Common myeloid progenitor, CD34-positive (primary cell): Measurements from ENCODE around the gene LYG1.

Experiments used
- CTCF ChIA-PET: fragments of 350-600 bp; sonication (Branson Sonifier 250); formaldehyde crosslinking; loops from one replicate; lab custom pipeline; 2021; ENCODE audit warnings: antibody characterized with exemption; lab: Charles Lee
- POLR2A ChIA-PET: fragments of 350-600 bp; sonication (Branson Sonifier 250); formaldehyde crosslinking; loops from one replicate; lab custom pipeline; 2021; ENCODE audit warnings: antibody characterized with exemption; lab: Charles Lee
- DNase-seq, 3 donors: peaks; one replicate each; pipeline versions ENCODE4 v3.0.0 to v3.0.0-alpha.2; 2013
- H3K27ac ChIP-seq, 2 experiments: 1 replicate in 1 of 2; 2 replicates in 1 of 2; pipeline ENCODE4 v1.7.0; 2013; ENCODE audit warnings: inconsistent platforms in 2 of 2, low read length in 2 of 2, mild to moderate bottlenecking in 2 of 2, low read depth in 1 of 2, moderate library complexity in 1 of 2; ENCODE audit not compliant: severe bottlenecking in 2 of 2, insufficient read depth in 1 of 2, poor library complexity in 1 of 2
- H3K27me3 ChIP-seq, 5 experiments: replicated peaks in 2 of 5; 1 replicate in 3 of 5; 2 replicates in 2 of 5; pipeline versions ENCODE4 v1.6.1 to v1.7.0; 2013; ENCODE audit warnings: low read length in 4 of 5, mild to moderate bottlenecking in 2 of 5, moderate library complexity in 2 of 5, inconsistent platforms in 1 of 5; ENCODE audit not compliant: insufficient read depth in 5 of 5, control insufficient read depth in 4 of 5
- H3K36me3 ChIP-seq, 4 experiments: 1 replicate in 2 of 4; 2 replicates in 2 of 4; pipeline versions ENCODE4 v1.6.1 to v1.7.0; 2013; ENCODE audit warnings: low read length in 3 of 4, control low read depth in 1 of 4, mild to moderate bottlenecking in 1 of 4; ENCODE audit not compliant: control insufficient read depth in 4 of 4, insufficient read depth in 4 of 4
- H3K4me1 ChIP-seq, 4 experiments: 1 replicate in 3 of 4; 2 replicates in 1 of 4; pipeline versions ENCODE4 v1.6.1 to v1.7.1; 2013; ENCODE audit warnings: low read length in 3 of 4, mild to moderate bottlenecking in 3 of 4, control low read depth in 1 of 4, inconsistent platforms in 1 of 4, moderate library complexity in 1 of 4; ENCODE audit not compliant: control insufficient read depth in 4 of 4, insufficient read depth in 4 of 4; ENCODE audit errors: control extremely low read depth in 1 of 4
- H3K4me3 ChIP-seq, 7 experiments: 1 replicate in 4 of 7; 2 replicates in 3 of 7; pipeline versions ENCODE4 v1.5.1 to v1.7.0; 2013; ENCODE audit warnings: mild to moderate bottlenecking in 7 of 7, low read length in 6 of 7, moderate library complexity in 6 of 7, inconsistent platforms in 2 of 7, low read depth in 2 of 7, control low read depth in 1 of 7; ENCODE audit not compliant: insufficient read depth in 4 of 7, control insufficient read depth in 1 of 7; ENCODE audit errors: extremely low read depth in 1 of 7
- H3K9me3 ChIP-seq, 5 experiments: 1 replicate in 4 of 5; 2 replicates in 1 of 5; pipeline versions ENCODE4 v1.6.1 to v1.7.1; 2013; ENCODE audit warnings: low read length in 4 of 5, mild to moderate bottlenecking in 2 of 5, inconsistent platforms in 1 of 5, low read depth in 1 of 5, moderate library complexity in 1 of 5; ENCODE audit not compliant: control insufficient read depth in 4 of 5, insufficient read depth in 2 of 5; ENCODE audit errors: control extremely low read depth in 1 of 5
- WGBS: methylation state at CpG from one replicate; pipeline ENCODE4 v1.1.5; 2013; ENCODE audit not compliant: insufficient coverage; 5-methylcytosine and 5-hydroxymethylcytosine counted together

The LYG1 gene

DNA sequence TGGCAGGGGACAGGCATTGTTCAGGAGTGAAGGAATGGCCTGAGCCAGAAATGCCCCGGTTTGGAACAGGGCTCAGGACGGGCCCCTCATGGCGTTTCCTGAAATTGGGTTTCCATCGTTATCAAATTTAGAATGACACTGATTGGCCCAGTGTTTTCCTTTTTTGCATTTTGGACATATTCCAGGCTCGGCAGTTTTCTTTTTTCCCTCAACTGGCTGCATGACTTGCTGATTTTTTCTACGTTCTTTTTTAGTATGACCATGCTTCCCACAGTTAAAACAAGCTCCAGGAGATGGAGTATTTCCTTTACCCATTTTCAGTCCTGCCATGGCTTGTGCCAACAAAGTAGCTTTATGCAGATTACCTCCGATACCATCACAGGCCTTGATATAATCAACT is 25.1 kb downstream of the LYG1 start:
- WGBS = 42% methylated on average over 7 of the region's 7 CpGs
- Histone ChIP-seq H3K4me3 (peak overlapping the region in 2 of 7 experiments; percentile 45 to 57), H3K36me3 (no peaks in the 10 kb centered on the region), H3K27ac (no peak overlapping the region), H3K27me3 (no peaks in the 10 kb centered on the region), H3K4me1 (peaks cover 0 to 5% (median 0%) of the 10 kb centered on the region in 4 experiments), H3K9me3 (peaks cover 1 to 17% (median 2%) of the 10 kb centered on the region in 5 experiments)
- peak; percentile 9 to 25 (median 13) for DNase-seq
- ChIA-PET POLR2A (no interaction called here), CTCF (interaction anchor here (1.0 kb wide), 1 partner anchor 16 kb away, joined by 4 read pairs; no protein-coding TSS in a partner anchor)

DNA sequence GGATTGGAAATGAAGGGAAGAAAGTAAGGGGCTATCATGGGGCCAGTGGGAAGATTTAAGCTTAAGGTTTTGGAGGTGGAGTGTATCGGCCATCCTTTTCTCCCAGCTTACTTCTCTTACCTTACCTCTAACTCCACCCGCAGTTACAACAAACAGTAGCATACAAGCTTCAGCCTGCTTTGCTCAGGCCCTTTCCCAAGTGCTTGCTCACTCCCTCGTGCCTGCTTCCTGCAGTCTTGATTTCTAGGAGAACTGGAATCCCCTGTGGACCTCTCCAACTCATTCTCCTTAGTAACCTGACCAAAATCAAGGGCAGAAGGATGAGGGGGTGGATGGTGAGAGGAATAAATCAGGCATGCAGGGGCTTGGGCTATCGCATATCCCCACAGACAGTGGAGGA is 39.8 kb downstream of the LYG1 start:
- H3K36me3 ChIP-seq = no peaks in the 10 kb centered on the region
- H3K27me3 ChIP-seq = no peaks in the 10 kb centered on the region
- 100% methylated on average over 1 of the region's 4 CpGs for WGBS
- DNase-seq = no peak
- no peak overlapping the region for H3K4me3 ChIP-seq
- POLR2A ChIA-PET = no interaction called here
- peaks cover 0 to 2% (median under 1%) of the 10 kb centered on the region in 4 experiments for H3K4me1 ChIP-seq
- H3K27ac ChIP-seq = no peak overlapping the region
- CTCF ChIA-PET = no interaction called here
- peaks cover 0 to 4% (median 0%) of the 10 kb centered on the region in 5 experiments for H3K9me3 ChIP-seq

DNA sequence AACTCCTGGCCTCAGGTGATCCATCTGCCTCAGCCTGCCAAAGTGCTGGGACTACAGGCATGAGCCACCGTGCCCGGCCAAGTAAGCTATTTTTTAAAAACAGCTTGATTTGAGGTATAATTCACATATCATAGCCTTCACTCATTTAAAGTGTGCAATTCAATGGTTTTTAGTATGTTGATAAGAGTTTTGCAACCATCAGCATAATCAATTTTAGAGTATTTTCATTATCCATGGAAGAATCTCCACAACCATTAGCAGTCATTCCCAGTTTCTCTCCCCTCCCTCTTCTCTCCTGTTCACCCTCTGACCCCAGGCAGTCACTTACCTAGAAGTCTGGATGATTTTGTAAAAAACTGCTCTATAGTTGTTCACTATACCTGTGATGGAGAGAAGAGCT is 40.8 kb downstream of the LYG1 start:
- Histone ChIP-seq H3K27ac (no peak overlapping the region), H3K4me1 (peaks cover 0 to 10% (median 4%) of the 10 kb centered on the region in 4 experiments), H3K4me3 (no peak overlapping the region), H3K9me3 (peaks cover 0 to 4% (median 0%) of the 10 kb centered on the region in 5 experiments), H3K36me3 (no peaks in the 10 kb centered on the region), H3K27me3 (no peaks in the 10 kb centered on the region)
- no peak for DNase-seq
- ChIA-PET POLR2A (no interaction called here), CTCF (no interaction called here)
- no CpG with 5 or more reads among the region's 2 CpGs for WGBS

DNA sequence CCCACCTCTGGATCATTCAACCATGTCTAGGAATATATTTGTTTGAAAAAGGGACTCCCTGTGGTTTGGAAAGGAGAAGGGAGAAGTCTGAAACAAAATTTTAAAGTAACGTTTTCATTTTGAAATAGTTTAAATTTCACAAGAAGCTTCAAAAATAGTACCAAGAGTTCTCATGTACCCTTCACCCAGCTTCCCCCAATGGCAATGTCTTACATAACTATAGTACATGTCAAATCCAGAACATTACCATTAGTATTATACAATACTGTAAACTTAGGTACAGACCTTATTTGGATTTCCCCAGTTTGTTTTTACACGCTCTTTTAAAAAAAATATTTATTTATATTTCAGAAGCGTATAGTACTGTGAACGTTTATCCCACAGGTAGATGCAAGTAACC is 41.5 kb downstream of the LYG1 start:
- ChIA-PET POLR2A (no interaction called here), CTCF (no interaction called here)
- no peak overlapping the region for H3K27ac ChIP-seq
- H3K4me3 ChIP-seq = no peak overlapping the region
- peaks cover 0 to 4% (median 0%) of the 10 kb centered on the region in 5 experiments for H3K9me3 ChIP-seq
- DNase-seq = peak in 1 of 3 donors; percentile 5
- peaks cover 0 to 10% (median 4%) of the 10 kb centered on the region in 4 experiments for H3K4me1 ChIP-seq
- WGBS = no CpG with 5 or more reads among the region's 4 CpGs
- H3K27me3 ChIP-seq = no peaks in the 10 kb centered on the region
- no peaks in the 10 kb centered on the region for H3K36me3 ChIP-seq

DNA sequence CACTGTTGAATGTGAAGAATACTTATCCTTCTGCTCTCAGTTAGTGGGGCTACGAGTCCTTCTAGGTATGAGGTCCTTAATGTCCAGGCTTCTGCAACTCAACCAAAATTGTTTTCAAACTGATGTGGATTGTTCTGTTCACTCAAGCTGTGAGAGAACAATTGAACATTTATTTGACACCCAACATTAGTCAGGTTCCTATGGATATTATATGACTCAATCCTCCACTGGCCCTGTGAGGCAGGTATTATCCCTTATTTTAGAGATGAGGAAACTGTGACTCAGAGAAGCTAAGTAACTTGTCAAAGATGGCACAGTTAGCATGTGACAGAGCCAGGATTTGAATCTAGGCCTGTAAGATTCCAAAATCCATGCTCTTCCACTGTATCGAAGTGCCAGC is 44.3 kb downstream of the LYG1 start:
- no peak overlapping the region for H3K27ac ChIP-seq
- H3K4me1 ChIP-seq = peaks cover 0 to 10% (median 4%) of the 10 kb centered on the region in 4 experiments
- ChIA-PET CTCF (no interaction called here), POLR2A (no interaction called here)
- H3K9me3 ChIP-seq = peaks cover 0 to 4% (median 0%) of the 10 kb centered on the region in 5 experiments
- H3K4me3 ChIP-seq = no peak overlapping the region
- H3K27me3 ChIP-seq = no peaks in the 10 kb centered on the region
- DNase-seq = no peak
- no peaks in the 10 kb centered on the region for H3K36me3 ChIP-seq
- WGBS = 100% methylated on average over 2 of the region's 2 CpGs

DNA sequence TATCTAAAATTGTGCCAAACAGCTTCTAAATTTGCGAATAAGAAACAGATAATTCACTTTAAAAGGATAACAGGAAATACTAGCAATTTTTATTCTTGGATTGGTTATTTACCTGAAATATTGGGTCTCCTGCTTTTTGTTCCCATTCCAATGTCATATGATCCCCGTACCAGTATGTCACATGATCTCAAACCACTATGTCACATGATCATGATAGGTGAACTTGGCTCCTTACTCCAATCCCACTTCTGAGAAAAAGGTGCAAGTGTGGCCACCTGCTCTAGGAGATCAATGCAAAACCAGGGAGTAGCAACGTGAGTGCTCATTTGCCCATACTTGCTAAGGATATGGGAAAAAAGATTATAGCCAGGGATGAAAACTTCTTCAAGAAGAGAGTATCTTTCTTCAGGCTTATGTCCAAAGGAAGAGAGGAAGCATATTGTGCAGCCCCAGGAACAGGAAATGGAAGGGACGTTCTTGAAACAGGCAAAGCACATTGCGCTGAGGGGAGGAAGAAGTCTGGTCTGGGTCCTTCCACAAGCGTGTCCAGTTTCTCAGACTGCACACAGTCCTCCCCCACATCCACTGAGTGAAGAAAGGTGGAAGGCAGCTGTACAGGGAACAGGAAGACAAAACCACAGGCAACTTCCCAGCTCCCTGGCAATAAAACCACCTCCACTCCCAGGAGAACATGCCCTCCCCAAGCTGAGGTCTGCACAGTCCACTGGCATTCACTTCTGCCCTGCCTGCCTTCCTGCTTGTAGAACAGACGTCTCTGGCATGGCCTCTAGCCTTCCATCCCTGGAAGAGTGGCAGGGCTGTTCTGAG is 45.3 kb downstream of the LYG1 start, which contains the start of gene LYG2:
Gene LYG2 (minus strand): TSS at position 176 of the 828 bp plus-strand sequence. CDS start 1,406 bp downstream, outside the sequence.
- Histone ChIP-seq H3K4me3 (peak within 1 kb of the TSS in 1 of 7 experiments; percentile 34), H3K27me3 (no peaks in the 10 kb centered on the region), H3K9me3 (peaks cover 0 to 5% (median 0%) of the 10 kb centered on the region in 5 experiments), H3K27ac (no peak within 1 kb of the TSS), H3K4me1 (peaks cover 0 to 10% (median 4%) of the 10 kb centered on the region in 4 experiments), H3K36me3 (no peaks in the 10 kb centered on the region)
- CTCF ChIA-PET = no interaction called here
- 68% methylated on average over 5 of the region's 7 CpGs for WGBS
- DNase-seq = no peak
- POLR2A ChIA-PET = no interaction called here

DNA sequence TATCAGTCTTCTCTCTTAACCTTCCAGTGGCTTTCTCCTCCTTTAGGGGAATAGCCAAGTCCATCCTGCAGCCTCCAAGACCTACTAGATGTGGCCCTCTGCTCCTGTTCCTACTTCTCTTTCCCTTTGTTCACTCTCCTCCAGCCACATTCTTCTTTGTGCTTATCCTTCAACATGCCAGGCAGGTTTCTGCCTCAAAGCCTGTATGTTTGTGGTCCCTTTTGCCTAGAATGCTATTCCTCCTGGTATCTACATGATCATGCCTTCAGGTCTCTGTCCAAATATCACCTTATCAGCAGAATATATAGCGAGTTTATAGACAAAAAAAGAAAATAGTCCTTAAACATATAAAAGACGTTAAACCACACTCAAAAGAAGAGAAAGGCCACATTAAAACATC is 51.0 kb downstream of the LYG1 start:
- WGBS = 100% methylated on average over 1 of the region's 2 CpGs
- DNase-seq = no peak
- POLR2A ChIA-PET = no interaction called here
- H3K36me3 ChIP-seq = no peaks in the 10 kb centered on the region
- CTCF ChIA-PET = no interaction called here
- H3K4me3 ChIP-seq = no peak overlapping the region
- H3K4me1 ChIP-seq = no peaks in the 10 kb centered on the region
- H3K27ac ChIP-seq = no peak overlapping the region
- no peaks in the 10 kb centered on the region for H3K27me3 ChIP-seq
- H3K9me3 ChIP-seq = peaks cover 0 to 2% (median 0%) of the 10 kb centered on the region in 5 experiments
